Effector memory CD4-positive, alpha-beta T cell (primary cell): Measurements from ENCODE around the gene ULK4.

Source experiments
- DNase-seq, 3 donors: peaks; one replicate each; pipeline ENCODE4 v3.0.0-alpha.2; 2020
- H3K27ac ChIP-seq: 2 replicates; pipeline ENCODE4 v1.7.0; 2013; ENCODE audit warnings: mild to moderate bottlenecking, low read length, moderate library complexity; ENCODE audit not compliant: insufficient read depth, poor library complexity, severe bottlenecking
- H3K27me3 ChIP-seq: replicated peaks from 2 replicates; pipeline ENCODE4 v1.7.0; 2013; ENCODE audit warnings: mild to moderate bottlenecking, low read length; ENCODE audit not compliant: insufficient read depth, control insufficient read depth, poor library complexity, severe bottlenecking
- H3K36me3 ChIP-seq: 2 replicates; pipeline ENCODE4 v1.7.0; 2013; ENCODE audit warnings: mild to moderate bottlenecking, low read length, moderate library complexity; ENCODE audit not compliant: control insufficient read depth, insufficient read depth
- H3K4me1 ChIP-seq: 2 replicates; pipeline ENCODE4 v1.7.0; 2013; ENCODE audit warnings: low read length, mild to moderate bottlenecking; ENCODE audit not compliant: control insufficient read depth, insufficient read depth, poor library complexity, severe bottlenecking
- H3K4me3 ChIP-seq: 2 replicates; pipeline ENCODE4 v1.7.0; 2013; ENCODE audit warnings: low read length, low read depth, mild to moderate bottlenecking; ENCODE audit not compliant: insufficient read depth, poor library complexity, severe bottlenecking
- H3K9me3 ChIP-seq: 2 replicates; pipeline ENCODE4 v1.7.0; 2013; ENCODE audit warnings: mild to moderate bottlenecking, low read length, moderate library complexity; ENCODE audit not compliant: control insufficient read depth

The ULK4 gene

GRCh38 chr3:41329881-41330280 lies 632.0 kb downstream of the ULK4 start:
- H3K36me3 ChIP-seq, result no peaks in the 10 kb centered on the region
- H3K4me3 ChIP-seq, result no peak overlapping the region
- H3K27me3 ChIP-seq, result no peaks in the 10 kb centered on the region
- no peak overlapping the region for H3K27ac ChIP-seq
- H3K4me1 ChIP-seq, result no peaks in the 10 kb centered on the region
- H3K9me3 ChIP-seq, result no peaks in the 10 kb centered on the region
- DNase-seq, result no peak

GRCh38 chr3:41328926-41329325 lies 633.0 kb downstream of the ULK4 start:
- no peak overlapping the region for H3K27ac ChIP-seq
- H3K36me3 ChIP-seq, result no peaks in the 10 kb centered on the region
- H3K9me3 ChIP-seq, result no peaks in the 10 kb centered on the region
- DNase-seq, result no peak
- H3K27me3 ChIP-seq, result no peaks in the 10 kb centered on the region
- no peak overlapping the region for H3K4me3 ChIP-seq
- no peaks in the 10 kb centered on the region for H3K4me1 ChIP-seq

- H3K9me3 ChIP-seq, result no peaks in the 10 kb centered on the region
- H3K4me1 ChIP-seq, result no peaks in the 10 kb centered on the region
- no peak for DNase-seq
- no peak overlapping the region for H3K4me3 ChIP-seq
- no peaks in the 10 kb centered on the region for H3K27me3 ChIP-seq
- H3K27ac ChIP-seq, result no peak overlapping the region
- H3K36me3 ChIP-seq, result no peaks in the 10 kb centered on the region
Measured at GRCh38 chr3:41327718-41328117, 634.2 kb downstream of the ULK4 start.

GRCh38 chr3:41324156-41324475 lies 637.8 kb downstream of the ULK4 start:
- H3K4me3 ChIP-seq, result no peak overlapping the region
- H3K9me3 ChIP-seq, result no peaks in the 10 kb centered on the region
- DNase-seq, result no peak
- H3K36me3 ChIP-seq, result no peaks in the 10 kb centered on the region
- H3K4me1 ChIP-seq, result no peaks in the 10 kb centered on the region
- H3K27me3 ChIP-seq, result no peaks in the 10 kb centered on the region
- H3K27ac ChIP-seq, result no peak overlapping the region

- Histone ChIP-seq H3K4me3 (no peak overlapping the region), H3K27ac (no peak overlapping the region), H3K27me3 (no peaks in the 10 kb centered on the region), H3K4me1 (no peaks in the 10 kb centered on the region), H3K9me3 (no peaks in the 10 kb centered on the region), H3K36me3 (no peaks in the 10 kb centered on the region)
- no peak for DNase-seq
Measured at GRCh38 chr3:41323467-41324155, 638.3 kb downstream of the ULK4 start.

- Histone ChIP-seq H3K4me1 (no peaks in the 10 kb centered on the region), H3K9me3 (no peaks in the 10 kb centered on the region), H3K36me3 (no peaks in the 10 kb centered on the region), H3K4me3 (no peak overlapping the region), H3K27ac (no peak overlapping the region), H3K27me3 (no peaks in the 10 kb centered on the region)
- no peak for DNase-seq
Measured at GRCh38 chr3:41321642-41321980, 640.3 kb downstream of the ULK4 start.

GRCh38 chr3:41320953-41321641 lies 640.8 kb downstream of the ULK4 start:
- H3K36me3 ChIP-seq, result no peaks in the 10 kb centered on the region
- H3K4me3 ChIP-seq, result no peak overlapping the region
- no peak overlapping the region for H3K27ac ChIP-seq
- no peak for DNase-seq
- no peaks in the 10 kb centered on the region for H3K27me3 ChIP-seq
- H3K9me3 ChIP-seq, result no peaks in the 10 kb centered on the region
- no peaks in the 10 kb centered on the region for H3K4me1 ChIP-seq

- H3K27me3 ChIP-seq, result no peaks in the 10 kb centered on the region
- H3K27ac ChIP-seq, result no peak overlapping the region
- no peaks in the 10 kb centered on the region for H3K9me3 ChIP-seq
- no peak for DNase-seq
- no peaks in the 10 kb centered on the region for H3K36me3 ChIP-seq
- no peak overlapping the region for H3K4me3 ChIP-seq
- no peaks in the 10 kb centered on the region for H3K4me1 ChIP-seq
Measured at GRCh38 chr3:41318520-41318919, 643.4 kb downstream of the ULK4 start.

GRCh38 chr3:41317718-41318117 lies 644.2 kb downstream of the ULK4 start:
- H3K27ac ChIP-seq, result no peak overlapping the region
- H3K36me3 ChIP-seq, result no peaks in the 10 kb centered on the region
- DNase-seq, result no peak
- H3K9me3 ChIP-seq, result no peaks in the 10 kb centered on the region
- H3K4me1 ChIP-seq, result no peaks in the 10 kb centered on the region
- no peak overlapping the region for H3K4me3 ChIP-seq
- no peaks in the 10 kb centered on the region for H3K27me3 ChIP-seq

GRCh38 chr3:41317298-41317697 lies 644.6 kb downstream of the ULK4 start:
- Histone ChIP-seq H3K4me3 (no peak overlapping the region), H3K4me1 (no peaks in the 10 kb centered on the region), H3K27ac (no peak overlapping the region), H3K9me3 (no peaks in the 10 kb centered on the region), H3K27me3 (no peaks in the 10 kb centered on the region), H3K36me3 (no peaks in the 10 kb centered on the region)
- DNase-seq, result no peak
